Fibroblast of gingiva (primary cell): ENCODE measurements around the gene FLT4.

Source experiments
- DNase-seq: peaks from one replicate; pipeline ENCODE4 v3.0.0-alpha.2; 2011; ENCODE audit warnings: low read depth

FLT4 gene

DNA sequence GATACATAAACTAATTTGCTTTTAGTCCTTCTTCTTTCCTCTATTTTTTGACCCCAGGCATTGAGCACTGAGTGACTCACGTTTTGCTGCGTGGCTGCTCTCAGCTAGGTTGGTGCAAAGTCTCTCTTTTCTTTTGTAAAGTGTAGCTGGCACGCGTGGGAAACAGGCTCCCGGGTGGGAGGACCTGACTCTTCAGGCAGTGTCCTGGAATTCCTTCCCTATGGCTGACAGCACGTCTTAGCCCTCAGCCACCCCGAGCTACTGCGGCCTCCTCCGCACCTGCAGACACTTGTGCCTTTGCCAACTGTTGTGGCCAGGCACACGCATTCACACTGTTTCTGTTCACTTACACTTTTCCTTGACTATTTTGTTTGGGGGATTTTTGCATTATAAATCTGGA, 57.2 kb downstream of the FLT4 start:
- DNase-seq, result no peak

DNA sequence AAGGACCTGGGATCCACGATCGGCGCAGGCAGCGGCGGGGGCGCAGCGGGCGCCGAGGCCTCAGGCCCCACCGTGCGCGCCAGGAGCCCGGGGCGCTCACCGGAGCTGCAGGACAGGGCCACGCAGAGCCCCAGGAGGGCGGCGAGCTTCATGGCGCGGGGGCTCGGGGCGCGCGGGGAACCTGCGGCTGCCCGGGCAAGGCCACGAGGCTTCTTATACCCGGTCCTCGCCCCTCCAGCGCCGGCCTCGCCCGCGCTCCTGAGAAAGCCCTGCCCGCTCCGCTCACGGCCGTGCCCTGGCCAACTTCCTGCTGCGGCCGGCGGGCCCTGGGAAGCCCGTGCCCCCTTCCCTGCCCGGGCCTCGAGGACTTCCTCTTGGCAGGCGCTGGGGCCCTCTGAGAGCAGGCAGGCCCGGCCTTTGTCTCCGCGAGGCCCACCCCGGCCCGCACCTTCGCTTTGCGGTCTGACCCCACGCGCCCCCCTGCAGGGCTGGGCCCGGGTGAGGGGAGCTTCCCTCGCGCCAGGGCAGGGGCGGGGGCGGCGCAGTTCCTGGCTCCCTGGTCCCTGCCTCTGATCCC, 58.0 kb downstream of the FLT4 start, which contains the start of gene SCGB3A1:
Gene SCGB3A1 (minus strand): TSS at position 189 of the 577 bp plus-strand sequence. CDS start 37 bp downstream, at position 152.
- no peak for DNase-seq

DNA sequence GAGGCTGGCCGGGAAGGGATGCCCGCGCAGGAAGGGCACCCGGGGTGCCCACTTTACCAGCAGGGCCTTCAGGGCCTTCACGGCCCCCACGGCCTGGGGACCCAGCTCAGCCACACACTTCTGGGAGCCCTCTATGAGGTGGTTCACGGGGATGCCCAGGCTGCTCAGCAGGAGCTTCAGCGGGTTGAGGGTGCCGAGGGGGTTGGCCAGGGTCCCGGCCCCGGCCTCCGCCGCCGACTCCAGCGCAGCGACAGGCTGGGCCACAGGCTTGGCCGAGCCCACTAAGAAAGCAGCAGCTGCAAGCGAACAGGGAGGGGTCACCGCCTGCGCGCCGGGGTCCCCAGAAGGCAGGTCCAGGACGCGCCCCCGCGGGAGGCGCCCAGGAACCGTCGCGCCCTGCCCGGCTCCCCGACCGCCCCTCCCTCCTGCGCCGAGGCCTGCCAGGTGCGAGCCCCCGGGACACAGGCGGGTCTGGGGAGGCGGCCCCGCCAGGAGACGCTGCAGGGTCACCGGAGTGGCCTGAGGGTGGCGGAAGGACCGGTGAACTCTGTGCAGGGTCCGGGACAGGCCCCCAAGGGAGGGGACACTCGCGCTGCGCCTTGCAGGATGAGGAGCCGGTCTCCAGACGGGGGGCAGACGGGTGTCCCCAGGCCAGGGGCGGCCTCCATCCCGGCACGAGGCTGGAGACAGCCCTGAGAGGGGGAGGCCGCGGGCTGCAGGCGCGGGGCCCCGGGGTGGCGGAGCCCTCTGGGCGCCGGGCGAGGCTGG, 58.7 kb downstream of the FLT4 start:
- no peak for DNase-seq

DNA sequence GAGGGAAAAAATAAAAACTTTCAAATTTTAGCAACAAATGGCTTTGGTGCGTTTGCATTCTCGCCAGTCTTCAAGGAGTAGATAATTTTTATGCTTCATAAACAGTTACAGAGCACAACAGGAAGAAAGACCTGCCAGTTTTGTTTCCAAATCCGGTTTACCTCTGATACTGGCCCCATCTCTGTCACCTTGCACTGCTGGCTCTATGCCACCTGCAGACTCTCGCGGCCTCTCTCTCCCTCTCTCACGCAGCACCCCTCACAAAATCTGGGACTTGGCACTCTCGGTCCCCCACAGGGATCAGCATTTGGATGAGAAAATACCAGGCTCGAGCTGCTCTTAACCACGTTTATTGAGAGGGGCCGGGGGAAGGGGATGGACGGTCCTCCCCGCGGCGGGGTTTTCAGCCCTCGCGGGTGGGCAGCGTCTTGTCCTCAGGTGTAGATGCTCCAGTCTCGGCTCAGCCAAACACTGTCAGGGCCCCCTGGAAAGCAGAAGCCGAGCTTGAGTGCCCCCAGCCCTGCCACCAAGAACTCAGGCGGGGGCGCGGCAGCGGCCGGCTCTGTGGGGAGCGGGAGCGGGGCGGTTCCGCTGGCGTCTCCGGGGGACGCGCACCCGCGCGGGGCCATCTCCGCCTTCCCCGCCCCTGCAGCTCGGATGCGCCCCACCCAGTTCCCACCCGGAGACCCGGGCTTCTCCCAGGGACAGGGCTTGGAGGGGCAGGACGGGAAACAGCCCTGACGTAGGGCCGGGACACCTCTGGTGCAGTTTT, 59.4 kb downstream of the FLT4 start:
- DNase-seq, result no peak

DNA sequence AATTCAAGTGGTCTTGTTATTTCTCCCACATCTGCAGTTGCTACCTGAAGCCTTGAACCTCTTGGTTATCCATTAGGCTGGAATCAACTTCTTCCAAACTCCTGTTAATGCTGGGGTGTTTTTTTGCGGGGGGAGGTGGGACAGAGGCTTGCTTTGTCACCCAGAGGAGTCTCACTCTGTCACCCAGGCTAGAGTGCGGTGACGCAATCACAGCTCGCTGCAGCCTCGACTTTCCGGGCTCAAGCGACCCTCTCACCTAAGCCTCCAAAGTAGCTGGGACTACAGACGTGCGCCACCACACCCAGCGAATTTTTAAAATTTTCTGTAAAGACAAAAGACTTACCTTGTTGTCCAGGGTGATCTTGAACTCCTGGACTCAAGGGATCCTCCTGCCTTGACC, 62.5 kb downstream of the FLT4 start:
- DNase-seq, result no peak

DNA sequence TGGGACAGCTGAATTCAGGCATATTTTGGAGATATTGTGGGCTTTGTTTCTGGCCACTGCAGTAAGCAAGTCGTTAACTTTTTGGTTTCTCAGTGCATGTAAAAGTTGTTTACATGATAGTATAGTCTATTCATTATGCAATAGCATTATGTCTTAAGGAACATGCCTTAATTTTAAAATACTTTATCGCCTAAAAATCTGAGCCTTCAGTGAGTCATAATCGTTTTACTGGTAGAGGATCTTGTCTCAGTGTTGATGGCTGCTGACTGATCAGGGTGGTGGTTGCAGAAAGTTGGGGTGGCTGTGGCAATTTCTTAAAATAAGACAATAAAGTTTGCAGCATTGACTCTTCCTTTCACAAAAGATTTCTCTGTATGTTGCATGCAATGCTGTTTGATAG, 63.2 kb downstream of the FLT4 start:
- no peak for DNase-seq

DNA sequence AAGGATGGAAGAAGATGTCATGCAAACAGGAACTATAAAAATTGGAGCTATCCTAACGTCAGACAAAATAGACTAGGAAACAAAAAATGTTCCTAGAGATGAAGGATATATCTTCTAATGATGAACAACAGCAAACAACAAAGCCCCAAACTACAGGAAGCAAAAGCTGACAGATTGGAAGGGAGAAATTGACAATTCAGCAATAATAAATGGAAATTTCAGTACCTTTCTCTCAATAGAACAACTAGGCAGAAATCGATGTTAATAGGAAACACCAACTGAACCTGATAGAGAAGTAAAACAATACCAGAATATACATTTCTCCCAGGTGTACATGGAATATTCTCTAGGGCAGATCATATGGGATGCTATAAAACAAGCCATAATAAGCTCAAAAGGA, 65.7 kb downstream of the FLT4 start:
- no peak for DNase-seq

DNA sequence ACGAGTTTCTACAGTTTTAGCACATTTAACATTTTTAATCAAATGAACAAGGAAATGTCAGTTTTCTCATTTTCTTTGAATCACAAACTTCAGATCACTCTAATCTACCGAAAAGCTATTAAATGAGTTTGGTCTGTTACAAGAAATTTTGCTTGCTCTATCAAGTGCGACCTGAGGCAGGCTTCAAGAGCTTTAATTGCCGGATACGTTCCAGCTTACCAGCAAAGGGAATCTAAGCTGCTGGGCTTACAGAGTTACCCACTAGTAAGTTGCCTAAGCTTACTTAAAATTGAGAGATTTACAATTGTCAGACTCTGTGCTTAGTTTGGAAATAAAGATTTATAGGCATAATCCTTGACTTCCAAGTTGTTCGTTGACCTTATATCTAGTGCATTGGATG, 68.7 kb downstream of the FLT4 start:
- DNase-seq, result no peak

DNA sequence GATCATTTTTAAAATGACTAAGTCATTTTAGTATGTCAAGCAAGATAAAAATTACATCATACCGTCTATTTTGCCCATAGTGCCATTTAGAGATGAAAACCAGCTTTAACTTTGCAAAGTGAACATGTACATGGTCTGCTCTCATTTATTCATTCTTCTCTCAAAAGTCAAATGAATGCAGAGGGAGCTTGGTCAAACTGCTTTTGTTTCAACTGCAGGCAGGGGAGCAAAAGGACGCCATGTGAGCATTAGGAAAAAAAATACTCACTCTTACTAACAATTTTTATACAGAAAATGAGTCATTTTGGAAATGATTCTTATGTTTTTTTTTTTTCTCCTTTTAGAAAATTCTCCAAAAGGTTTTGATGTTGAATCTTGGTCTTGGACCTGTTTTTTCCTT, 73.8 kb downstream of the FLT4 start:
- DNase-seq, result no peak

DNA sequence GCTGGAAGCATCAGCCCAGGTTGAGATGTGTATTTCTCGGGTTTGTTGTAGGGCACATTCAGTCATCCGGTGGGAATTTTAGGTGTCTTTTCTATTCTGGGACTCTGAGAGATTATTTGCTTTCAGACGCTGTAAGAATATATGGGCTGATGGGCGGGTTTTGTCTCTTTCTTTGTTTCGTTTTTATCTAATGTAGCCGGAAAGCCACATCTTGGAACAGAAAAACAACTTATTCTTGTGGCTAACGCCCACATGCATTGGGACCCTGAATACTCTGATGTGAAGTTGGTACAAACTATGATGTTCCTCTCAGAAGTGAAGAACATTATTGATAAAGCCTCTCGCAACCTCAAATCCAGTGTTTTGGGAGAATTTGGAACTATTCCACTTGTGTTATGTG, 80.5 kb downstream of the FLT4 start:
- DNase-seq, result no peak

DNA sequence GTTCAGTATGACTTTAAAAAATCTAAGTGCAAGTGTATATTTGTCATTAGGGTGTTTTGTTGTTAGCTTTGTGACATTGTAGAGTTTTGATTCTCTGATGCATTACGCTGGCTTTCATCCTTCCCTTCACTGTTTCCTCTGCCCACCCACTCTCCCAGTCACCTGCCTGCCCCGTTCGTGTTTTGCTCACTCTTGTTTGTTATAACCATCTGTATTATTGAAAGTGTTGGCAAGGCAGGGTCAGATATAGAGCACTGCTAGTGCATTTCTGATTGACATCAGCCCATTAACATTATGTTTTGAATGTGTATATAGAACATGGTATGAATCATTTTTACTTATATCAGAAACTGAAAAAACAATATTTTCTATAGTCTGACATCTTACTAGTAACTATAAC, 85.4 kb downstream of the FLT4 start:
- no peak for DNase-seq

DNA sequence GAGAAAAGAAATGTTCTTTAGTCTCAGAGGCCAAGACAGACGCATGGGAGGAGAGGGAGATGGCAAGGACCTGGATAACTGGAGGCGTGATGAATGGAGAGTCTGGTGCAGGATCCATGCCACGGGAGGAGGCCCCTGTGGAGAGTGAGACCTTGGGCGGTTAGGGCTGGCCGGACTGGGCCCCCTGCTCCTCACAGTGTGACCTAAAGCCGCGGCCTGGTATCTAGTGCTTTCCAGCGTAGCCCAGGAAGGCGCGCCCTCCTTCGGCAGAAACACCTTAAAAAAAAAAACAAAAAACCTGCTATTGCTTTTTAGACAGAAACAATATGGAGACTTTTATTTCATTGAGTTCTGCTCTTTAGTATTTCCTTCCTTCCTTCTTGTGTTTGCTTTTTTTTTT, 91.2 kb downstream of the FLT4 start:
- no peak for DNase-seq

DNA sequence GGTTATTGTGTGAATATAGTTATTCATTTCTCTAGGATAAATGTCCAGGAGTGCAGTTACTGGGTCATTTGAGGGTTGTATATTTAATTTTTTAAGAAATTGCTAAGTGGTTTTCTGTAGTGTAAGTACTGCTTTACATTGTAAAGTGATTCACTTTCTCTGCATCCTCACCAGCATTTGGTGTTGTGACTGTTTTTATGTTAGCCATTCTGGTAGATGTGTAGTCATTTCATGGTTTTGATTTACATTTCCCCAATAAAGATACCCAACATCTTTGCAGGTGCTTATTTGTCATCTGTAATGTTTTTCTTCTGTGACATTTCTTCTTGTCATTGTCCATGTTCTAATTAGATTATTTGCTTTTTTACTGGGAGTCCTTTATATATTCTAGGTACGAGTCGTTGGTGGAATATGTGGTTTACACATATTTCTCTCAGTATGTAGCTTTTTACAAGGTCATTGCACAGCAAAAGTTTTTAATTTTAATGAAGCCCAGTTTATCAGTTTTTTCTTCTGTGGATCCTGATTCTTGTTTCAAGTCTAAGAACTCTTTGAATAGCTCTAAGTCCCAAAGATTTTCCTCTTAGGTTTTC, 92.1 kb downstream of the FLT4 start:
- DNase-seq, result no peak

DNA sequence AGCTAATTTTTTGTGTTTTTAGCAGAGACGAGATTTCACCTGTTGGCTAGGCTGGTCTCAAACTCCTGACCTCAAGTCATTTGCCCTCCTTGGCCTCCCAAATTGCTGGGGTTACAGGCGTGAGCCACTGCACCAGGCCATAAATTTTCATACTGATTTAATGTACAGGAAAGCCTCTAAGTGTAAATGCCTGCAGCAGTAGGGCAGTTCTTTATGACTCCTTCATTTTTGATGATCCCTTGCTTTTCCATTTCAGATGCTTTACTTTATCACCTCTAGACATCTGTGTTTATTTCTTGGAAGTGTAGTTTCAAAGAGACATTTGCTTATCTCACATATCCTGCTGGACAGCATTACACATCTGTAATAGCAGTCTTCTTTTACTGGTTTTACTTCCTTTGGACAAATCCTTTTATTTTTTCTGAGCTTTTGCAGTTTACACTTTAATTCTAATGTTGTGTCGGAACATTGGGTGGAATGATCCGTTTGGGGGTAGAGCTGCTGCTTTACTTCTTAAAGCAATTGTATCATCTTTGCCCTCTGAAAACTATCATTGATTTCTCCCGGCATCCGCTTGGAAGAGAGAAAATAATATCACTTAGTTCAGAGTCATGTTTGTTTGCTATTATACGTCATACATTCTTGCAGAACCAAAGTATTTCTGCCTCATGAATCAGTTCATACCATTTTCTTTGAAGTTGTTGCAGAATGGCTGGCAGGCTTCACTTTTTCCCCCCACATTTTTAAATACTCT, 94.1 kb downstream of the FLT4 start:
- DNase-seq, result peak; percentile 3

DNA sequence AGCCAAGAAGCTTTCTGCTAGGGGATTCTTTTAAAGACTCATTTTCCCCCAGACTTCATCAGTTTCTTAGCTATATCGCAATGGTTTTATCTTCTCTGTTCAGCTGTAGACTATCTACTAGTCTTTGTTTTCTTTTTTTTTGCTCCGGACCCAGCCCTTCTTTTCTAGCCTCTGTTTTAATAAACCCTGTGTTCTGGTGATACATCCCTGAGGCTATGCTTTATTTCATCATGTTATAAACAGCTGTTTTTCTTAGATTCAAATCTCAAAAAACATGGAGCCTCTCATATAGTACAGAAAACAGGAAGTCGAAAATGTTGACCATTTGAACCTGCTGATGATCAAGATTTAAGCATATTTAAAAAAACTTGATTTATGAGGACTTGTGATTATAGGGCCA, 95.9 kb downstream of the FLT4 start:
- DNase-seq, result no peak
